DMS153 (cell line): ENCODE results near the gene SNAPC4.
"Not testable (repeated sequence)": the region's sequence is repeated elsewhere in the genome, so short reads cannot be mapped to it uniquely, and the experiment has no call there.

Experiments used
- DNase-seq: peaks from one replicate; lab custom pipeline; 2025; lab: John Stamatoyannopoulos, UW

Gene SNAPC4

DNA sequence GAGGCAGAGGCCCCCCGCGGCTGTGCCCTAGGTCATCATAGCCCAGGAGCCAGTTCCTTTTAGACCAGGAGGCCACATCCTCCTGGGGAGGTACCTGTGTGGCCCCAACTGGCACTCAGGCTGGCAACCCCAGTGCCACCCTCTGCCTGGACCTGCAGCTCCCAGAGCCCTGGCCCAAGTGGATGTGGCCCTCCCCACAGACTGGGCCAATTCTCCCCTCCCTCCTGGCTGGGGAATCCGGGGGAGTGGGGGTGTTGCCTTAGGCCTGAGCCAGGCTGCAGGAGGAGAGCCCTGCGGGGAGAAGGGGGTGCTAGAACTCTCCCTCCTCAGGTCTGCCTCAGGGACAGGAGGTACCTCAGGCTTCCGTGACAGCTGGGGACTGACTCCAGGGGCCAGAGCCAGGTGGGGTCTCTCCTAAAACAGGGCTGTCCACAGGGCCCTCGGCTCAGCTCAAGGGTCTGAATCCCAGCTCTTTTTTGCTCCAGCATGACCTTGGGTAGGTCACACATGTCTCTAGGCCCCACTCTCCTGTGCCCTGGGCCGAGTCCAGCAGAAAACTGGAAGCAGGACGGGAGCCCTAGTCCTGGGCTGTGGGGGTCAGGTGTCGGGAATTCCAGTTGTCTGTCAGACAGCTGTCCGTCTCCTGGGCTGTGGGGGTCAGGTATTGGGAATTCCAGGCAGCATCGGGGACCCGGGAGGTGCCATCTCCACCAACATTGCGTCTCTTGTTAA is 46.0 kb downstream of the SNAPC4 start:
- DNase-seq, result no peak

DNA sequence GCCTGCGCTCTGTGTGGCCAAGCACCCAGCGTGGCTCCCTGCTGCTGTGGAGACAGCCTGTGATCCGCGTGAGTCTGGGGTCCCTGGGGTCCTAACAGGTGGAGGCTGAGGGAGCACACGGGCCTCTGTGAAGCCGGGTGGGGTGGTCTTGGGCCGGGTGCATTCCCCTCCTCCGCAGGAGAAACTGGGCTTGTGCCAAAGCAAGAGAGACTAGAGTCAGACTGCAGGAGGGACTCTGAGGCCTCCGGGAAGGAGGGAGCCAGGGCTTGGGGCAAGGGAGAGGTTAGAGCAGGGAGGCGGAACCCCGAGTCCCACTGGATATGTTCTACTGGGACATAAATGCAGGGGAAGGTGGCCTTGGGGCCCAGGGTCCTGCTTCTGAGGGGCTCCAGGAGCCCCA is 46.9 kb downstream of the SNAPC4 start:
- DNase-seq, result no peak

DNA sequence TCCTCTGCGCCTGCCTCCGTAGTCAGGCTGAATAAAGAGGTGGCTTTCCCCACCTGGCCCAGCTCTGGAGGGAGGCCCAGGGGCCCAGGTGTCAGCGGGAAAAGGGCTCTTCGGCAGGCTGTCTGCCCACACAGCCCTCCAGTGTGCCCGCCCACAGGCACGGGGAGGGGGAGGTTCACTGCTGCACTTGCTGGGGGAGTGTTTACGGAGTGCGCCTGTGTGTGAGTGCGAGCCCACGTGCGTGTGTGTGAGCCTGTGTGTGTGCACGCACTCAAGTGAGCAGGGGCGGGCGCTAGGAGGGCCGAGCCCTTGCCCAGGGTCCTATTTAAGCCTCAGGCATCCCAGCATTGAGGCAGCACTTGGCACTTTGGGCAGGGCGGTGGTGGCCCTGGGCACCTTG is 47.3 kb downstream of the SNAPC4 start:
- DNase-seq, result no peak

DNA sequence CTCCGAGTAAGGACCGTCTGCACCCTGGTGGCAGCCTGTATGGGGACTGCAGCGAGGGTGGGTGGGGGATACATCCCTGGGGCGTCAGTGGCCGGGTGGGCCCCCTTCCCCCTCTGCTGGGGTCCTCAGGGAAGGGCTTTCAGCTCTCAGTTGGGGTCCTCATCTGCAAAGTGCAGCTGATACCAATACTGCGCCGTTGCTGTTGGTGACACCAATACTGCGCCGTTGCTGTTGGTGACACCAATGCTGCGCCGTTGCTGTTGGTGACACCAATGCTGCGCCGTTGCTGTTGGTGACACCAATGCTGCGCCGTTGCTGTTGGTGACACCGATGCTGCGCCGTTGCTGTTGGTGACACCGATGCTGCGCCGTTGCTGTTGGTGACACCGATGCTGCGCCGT is 48.1 kb downstream of the SNAPC4 start:
- not testable (repeated sequence) for DNase-seq

GRCh38 chr9:136351252-136351800 is 48.6 kb downstream of the SNAPC4 start:
- DNase-seq, result no peak
